ENCODE data around the gene CHST15. TPM values are rescaled to one million over a fixed set of nuclear protein-coding genes. Genes with fewer than 3 reads are reported as not detected.

CHST15 gene
- total and polyA plus RNA-seq, 2 of the 13 experiments (the other 11 are each of a cell fraction or from before 2014, with no cell fraction given) = 1.4 to 94.7 TPM

GRCh38 chr10:124063750-124064603 is 29.4 kb downstream of the CHST15 start (continued):
- TF ChIP-seq TFE3 (CRISPR knock-in tag; IDR thresholded peaks at IDR 0.05) (no peak; the same call in 1 of the 2 replicates), ZNF501 (CRISPR knock-in tag; IDR thresholded peaks at IDR 0.05) (no peak), PLSCR1 (CRISPR knock-in tag; IDR thresholded peaks at IDR 0.05; ENCODE audit: borderline replicate concordance) (no peak), ZNF782 (CRISPR knock-in tag; IDR thresholded peaks at IDR 0.05; ENCODE audit: borderline replicate concordance) (no peak), YEATS2 (CRISPR knock-in tag; IDR thresholded peaks at IDR 0.05; ENCODE audit: borderline replicate concordance) (no peak), SOX5 (CRISPR knock-in tag; IDR thresholded peaks at IDR 0.05; ENCODE audit: borderline replicate concordance) (peak; percentile 47; the same call in 1 of the 2 replicates), ZNF337 (CRISPR knock-in tag; IDR thresholded peaks at IDR 0.05; ENCODE audit: borderline replicate concordance, low read depth) (no peak), FIP1L1 (IDR thresholded peaks at IDR 0.05; ENCODE audit: borderline replicate concordance, insufficient read depth, low read depth, low read length) (no peak), KDM6A (CRISPR knock-in tag; IDR thresholded peaks at IDR 0.05; ENCODE audit: low read depth) (no peak), UBTF (CRISPR knock-in tag; IDR thresholded peaks at IDR 0.05) (no peak), ZNF383 (CRISPR knock-in tag; IDR thresholded peaks at IDR 0.05; ENCODE audit: borderline replicate concordance) (no peak), ZNF431 (CRISPR knock-in tag; IDR thresholded peaks at IDR 0.05; ENCODE audit: borderline replicate concordance, low read depth) (no peak), TAF15 (IDR thresholded peaks at IDR 0.05; ENCODE audit: low read depth, low read length, poor library complexity, severe bottlenecking) (no peak), DNMT3B (CRISPR knock-in tag; conservative IDR thresholded peaks at IDR 0.05) (no peak), ZNF547 (CRISPR knock-in tag; IDR thresholded peaks at IDR 0.05) (no peak), ZNF567 (CRISPR knock-in tag; IDR thresholded peaks at IDR 0.05; ENCODE audit: borderline replicate concordance) (no peak), ZBTB3 (CRISPR knock-in tag; IDR thresholded peaks at IDR 0.05; ENCODE audit: borderline replicate concordance, low read depth) (no peak), TCF7 (IDR thresholded peaks at IDR 0.05; ENCODE audit: low read depth) (no peak), NFAT5 (CRISPR knock-in tag; IDR thresholded peaks at IDR 0.05) (no peak)

Measured in HepG2 (cell line).